Measurements from ENCODE around the gene IPO4. TPM values are rescaled to one million over a fixed set of nuclear protein-coding genes. Genes with fewer than 3 reads are reported as not detected.

The IPO4 gene
- total and polyA plus RNA-seq, 10 of the 15 experiments (the other 5 are each of a cell fraction or from before 2014, with no cell fraction given), result 7.8 to 139 (median 37.6) TPM

- no peak for TF ChIP-seq CEBPZ (IDR thresholded peaks at IDR 0.05; ENCODE audit: low read depth, low read length)
- no peak for TF ChIP-seq BRCA1 (IDR thresholded peaks at IDR 0.05; ENCODE audit: low read depth, low read length)
- peak; percentile 73; the same call in 1 of the 2 replicates for TF ChIP-seq SMARCA5 (IDR thresholded peaks at IDR 0.05)
- TF ChIP-seq SMC3 (IDR thresholded peaks at IDR 0.05; ENCODE audit: borderline replicate concordance, low read length), result no peak
- peak; percentile 55; the same call in 1 of the 2 replicates for TF ChIP-seq NFYB (IDR thresholded peaks at IDR 0.05; ENCODE audit: insufficient read depth, low read depth, low read length)
- no peak for TF ChIP-seq EP300 (IDR thresholded peaks at IDR 0.05; ENCODE audit: borderline replicate concordance in 1 of 2, control insufficient read depth in 1 of 2, low read depth in 2 of 2, low read length in 2 of 2)
- TF ChIP-seq BHLHE40 (IDR thresholded peaks at IDR 0.05; ENCODE audit: borderline replicate concordance in 1 of 2, low read depth in 2 of 2, low read length in 1 of 2), result peak in 1 of 2 experiments; percentile 31; a peak in 1 of 4 replicates
- TF ChIP-seq FOXK2 (IDR thresholded peaks at IDR 0.05), result no peak
- no peak for TF ChIP-seq PKNOX1 (IDR thresholded peaks at IDR 0.05)
- peak; percentile 53 to 66; a peak in 2 of 4 replicates for TF ChIP-seq IKZF2 (IDR thresholded peaks at IDR 0.05)
These were observed 42.1 kb downstream of the IPO4 start, which contains the start of gene PSME2 (continued) for GRCh38 chr14:24146453-24146977.

Data from GM12878 (cell line).